Caco-2 (cell line): ENCODE measurements around the gene TRMT10A. TPM values are rescaled to one million over a fixed set of nuclear protein-coding genes. Genes with fewer than 3 reads are reported as not detected.
A peak's percentile ranks its signal among the peaks of the same experiment; 100 is the strongest.
"Not testable (repeated sequence)": the region's sequence is repeated elsewhere in the genome, so short reads cannot be mapped to it uniquely, and the experiment has no call there.

Source experiments
- BruUV-seq: library from RNA; stranded (reverse); fragments of 400-500 nt; replicated peaks from 2 replicates; lab custom pipeline; 2021; lab: Mats Ljungman, UMichigan
- CTCF ChIA-PET: fragments of 300-600 bp; sonication (Branson Sonifier 250); formaldehyde crosslinking; loops from one replicate; lab custom pipeline; 2022; ENCODE audit warnings: antibody characterized with exemption; lab: Charles Lee
- POLR2A ChIA-PET: fragments of 300-600 bp; sonication (Branson Sonifier 250); formaldehyde crosslinking; loops from one replicate; lab custom pipeline; 2022; ENCODE audit warnings: antibody characterized with exemption; lab: Charles Lee
- DNase-seq, 2 experiments: peaks; one replicate each; pipeline versions ENCODE4 v3.0.0 to v3.0.0-alpha.2; 2020 to 2022
- H3K27me3 ChIP-seq: replicated peaks from 2 replicates; pipeline ENCODE4 v1.6.0; 2011; ENCODE audit warnings: low read length; ENCODE audit not compliant: control insufficient read depth, insufficient read depth
- H3K36me3 ChIP-seq: 2 replicates; pipeline ENCODE4 v1.5.1; 2011; ENCODE audit warnings: low read length; ENCODE audit not compliant: control insufficient read depth, insufficient read depth
- H3K4me1 ChIP-seq: fragments of 250-450 bp; sonication (Bioruptor Pico); 2 replicates; pipeline ENCODE4 v1.5.1; 2020; ENCODE audit warnings: mild to moderate bottlenecking
- H3K4me3 ChIP-seq: 2 replicates; pipeline ENCODE4 v1.5.1; 2011; ENCODE audit warnings: low read depth, mild to moderate bottlenecking, control low read depth, low read length
- H3K9me3 ChIP-seq: fragments of 250-450 bp; sonication (Bioruptor Pico); 2 replicates; pipeline ENCODE4 v1.5.1; 2020; ENCODE audit warnings: mild to moderate bottlenecking, moderate library complexity
- H3K27ac Mint-ChIP-seq: one replicate; pipeline ENCODE4 v1.8.0; 2022; ENCODE audit warnings: mixed read lengths; ENCODE audit not compliant: unreplicated experiment
- H3K27me3 Mint-ChIP-seq: one replicate; pipeline ENCODE4 v1.8.0; 2022; ENCODE audit warnings: mixed read lengths; ENCODE audit not compliant: insufficient read depth, unreplicated experiment
- H3K36me3 Mint-ChIP-seq: one replicate; pipeline ENCODE4 v1.8.0; 2022; ENCODE audit warnings: mild to moderate bottlenecking, mixed read lengths; ENCODE audit not compliant: insufficient read depth, unreplicated experiment
- H3K4me1 Mint-ChIP-seq: one replicate; pipeline ENCODE4 v1.8.0; 2022; ENCODE audit warnings: low read depth, mixed read lengths; ENCODE audit not compliant: unreplicated experiment
- H3K4me3 Mint-ChIP-seq: one replicate; pipeline ENCODE4 v1.8.0; 2022; ENCODE audit warnings: mild to moderate bottlenecking, moderate library complexity, mixed read lengths; ENCODE audit not compliant: unreplicated experiment
- H3K9me3 Mint-ChIP-seq: one replicate; pipeline ENCODE4 v1.8.0; 2022; ENCODE audit warnings: mixed read lengths; ENCODE audit not compliant: unreplicated experiment
- intact Hi-C: fragments of 100-400 bp; cut with micrococcal nuclease; formaldehyde crosslinking; loops from one replicate; pipeline ENCODE4 v1.10.0; 2022; ENCODE audit not compliant: unreplicated experiment
- total RNA-seq: library from RNA; stranded (reverse); gene quantifications from 2 replicates; pipeline ENCODE4 v1.2.3, GENCODE V29; 2022
- TF ChIP-seq, protein P1 (sequence below), 2 experiments: fragments of 200-600 bp in 1 of 2; IDR thresholded peaks; 1 replicate in 1 of 2; 2 replicates in 1 of 2; pipeline versions ENCODE4 v1.5.1 to v1.8.0; 2011 to 2022; ENCODE audit warnings: antibody characterized with exemption in 1 of 2, control low read depth in 1 of 2, inconsistent platforms in 1 of 2, low read depth in 1 of 2, low read length in 1 of 2, mild to moderate bottlenecking in 1 of 2, moderate library complexity in 1 of 2; ENCODE audit not compliant: insufficient read depth in 1 of 2, severe bottlenecking in 1 of 2, unreplicated experiment in 1 of 2

Gene TRMT10A
- total RNA-seq, 1 experiment from 2014 or later: 5.1 TPM

DNA sequence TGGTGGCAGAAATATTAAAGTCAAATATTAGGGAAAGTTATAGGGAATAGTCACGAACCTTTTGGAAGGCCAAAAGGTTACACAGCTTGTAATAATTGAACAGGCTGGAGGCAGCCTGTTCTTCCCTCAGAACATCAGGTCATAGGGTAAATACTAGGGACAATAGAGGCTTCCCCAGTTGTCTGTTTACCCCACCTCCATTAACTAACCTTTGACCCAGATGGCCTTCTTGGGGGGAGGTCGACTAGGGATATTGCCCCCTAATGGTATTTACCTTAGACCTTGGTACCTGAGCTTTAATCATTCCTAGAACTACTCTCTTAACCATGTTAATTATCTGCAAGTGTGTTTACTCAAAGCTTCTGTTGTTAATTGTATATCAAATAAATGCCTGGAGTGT, 27.0 kb downstream of the TRMT10A start:
- no TSS peak for BruUV-seq
- no peak overlapping the region for H3K4me3 Mint-ChIP-seq
- TF ChIP-seq, protein P1, sequence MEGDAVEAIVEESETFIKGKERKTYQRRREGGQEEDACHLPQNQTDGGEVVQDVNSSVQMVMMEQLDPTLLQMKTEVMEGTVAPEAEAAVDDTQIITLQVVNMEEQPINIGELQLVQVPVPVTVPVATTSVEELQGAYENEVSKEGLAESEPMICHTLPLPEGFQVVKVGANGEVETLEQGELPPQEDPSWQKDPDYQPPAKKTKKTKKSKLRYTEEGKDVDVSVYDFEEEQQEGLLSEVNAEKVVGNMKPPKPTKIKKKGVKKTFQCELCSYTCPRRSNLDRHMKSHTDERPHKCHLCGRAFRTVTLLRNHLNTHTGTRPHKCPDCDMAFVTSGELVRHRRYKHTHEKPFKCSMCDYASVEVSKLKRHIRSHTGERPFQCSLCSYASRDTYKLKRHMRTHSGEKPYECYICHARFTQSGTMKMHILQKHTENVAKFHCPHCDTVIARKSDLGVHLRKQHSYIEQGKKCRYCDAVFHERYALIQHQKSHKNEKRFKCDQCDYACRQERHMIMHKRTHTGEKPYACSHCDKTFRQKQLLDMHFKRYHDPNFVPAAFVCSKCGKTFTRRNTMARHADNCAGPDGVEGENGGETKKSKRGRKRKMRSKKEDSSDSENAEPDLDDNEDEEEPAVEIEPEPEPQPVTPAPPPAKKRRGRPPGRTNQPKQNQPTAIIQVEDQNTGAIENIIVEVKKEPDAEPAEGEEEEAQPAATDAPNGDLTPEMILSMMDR (IDR thresholded peaks at IDR 0.05; ENCODE audit: insufficient read depth in 1 of 2, low read depth in 1 of 2, low read length in 1 of 2, severe bottlenecking in 1 of 2, unreplicated experiment in 1 of 2): no peak
- Histone ChIP-seq H3K36me3 (no peaks in the 10 kb centered on the region), H3K9me3 (no peaks in the 10 kb centered on the region), H3K4me1 (peaks cover 4% of the 10 kb centered on the region; the same call in 1 of the 2 replicates), H3K27me3 (no peaks in the 10 kb centered on the region), H3K4me3 (no peak overlapping the region)
- CTCF ChIA-PET: no interaction called here
- H3K4me1 Mint-ChIP-seq: no peaks in the 10 kb centered on the region
- DNase-seq: peak in 1 of 2 experiments; percentile 5
- H3K27ac Mint-ChIP-seq: no peak overlapping the region
- H3K27me3 Mint-ChIP-seq: no peaks in the 10 kb centered on the region
- POLR2A ChIA-PET: no interaction called here
- intact Hi-C loops: no loop called here
- no peaks in the 10 kb centered on the region for H3K36me3 Mint-ChIP-seq
- no peaks in the 10 kb centered on the region for H3K9me3 Mint-ChIP-seq

DNA sequence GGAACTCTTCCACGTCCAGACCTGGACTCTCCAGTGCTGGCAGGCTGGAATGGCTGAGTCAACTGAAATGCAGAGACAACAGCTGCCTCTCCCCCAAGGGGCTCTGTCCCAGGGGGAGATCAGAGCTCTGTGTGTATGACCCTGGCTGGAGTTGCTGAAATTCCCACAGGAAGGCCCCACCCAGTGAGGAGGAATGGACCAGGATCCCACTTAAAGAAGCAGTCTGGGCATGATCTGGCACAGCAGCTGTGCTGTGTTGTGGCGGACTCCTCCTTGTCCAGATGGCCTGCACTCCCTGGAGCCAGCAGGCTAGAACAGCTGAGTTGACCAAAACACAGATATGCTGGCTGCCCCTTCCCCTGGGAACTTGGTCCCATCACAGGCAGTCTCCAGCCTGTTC, 27.6 kb downstream of the TRMT10A start:
- H3K4me3 Mint-ChIP-seq: no peak overlapping the region
- Histone ChIP-seq H3K4me3 (no peak overlapping the region), H3K4me1 (peaks cover 4% of the 10 kb centered on the region; the same call in 1 of the 2 replicates), H3K36me3 (no peaks in the 10 kb centered on the region), H3K9me3 (no peaks in the 10 kb centered on the region), H3K27me3 (no peaks in the 10 kb centered on the region)
- BruUV-seq: no TSS peak
- no peaks in the 10 kb centered on the region for H3K9me3 Mint-ChIP-seq
- TF ChIP-seq, protein P1 (IDR thresholded peaks at IDR 0.05; ENCODE audit: insufficient read depth in 1 of 2, low read depth in 1 of 2, low read length in 1 of 2, severe bottlenecking in 1 of 2, unreplicated experiment in 1 of 2): no peak
- no peaks in the 10 kb centered on the region for H3K4me1 Mint-ChIP-seq
- H3K27me3 Mint-ChIP-seq: no peaks in the 10 kb centered on the region
- intact Hi-C loops: no loop called here
- no peaks in the 10 kb centered on the region for H3K36me3 Mint-ChIP-seq
- no peak for DNase-seq
- no peak overlapping the region for H3K27ac Mint-ChIP-seq
- ChIA-PET CTCF (no interaction called here), POLR2A (no interaction called here)

DNA sequence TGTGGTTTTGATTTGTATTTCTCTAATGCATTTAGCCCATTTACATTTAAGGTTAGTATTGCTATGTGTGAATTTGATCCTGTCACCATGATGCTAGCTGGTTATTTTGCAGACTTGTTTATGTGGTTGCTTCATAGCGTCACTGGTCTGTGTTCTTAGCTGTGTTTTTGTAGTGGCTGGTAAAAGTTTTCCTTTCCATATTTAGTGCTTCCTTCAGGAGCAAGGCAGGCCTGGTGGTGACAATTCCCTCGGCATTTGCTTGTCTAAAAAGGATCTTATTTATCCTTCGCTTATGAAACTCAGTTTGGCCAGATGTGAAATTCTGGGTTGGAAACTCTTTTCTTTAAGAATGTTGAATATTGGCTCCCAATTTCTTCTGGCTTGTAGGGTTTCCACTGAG, 29.1 kb downstream of the TRMT10A start:
- H3K36me3 ChIP-seq, H3K4me1 ChIP-seq, H3K4me1 Mint-ChIP-seq, H3K9me3 Mint-ChIP-seq, H3K27ac Mint-ChIP-seq, H3K4me3 Mint-ChIP-seq, H3K27me3 ChIP-seq, intact Hi-C loops, DNase-seq, H3K36me3 Mint-ChIP-seq, POLR2A ChIA-PET, H3K27me3 Mint-ChIP-seq, H3K9me3 ChIP-seq, H3K4me3 ChIP-seq, CTCF ChIA-PET, BruUV-seq: not testable (repeated sequence)

DNA sequence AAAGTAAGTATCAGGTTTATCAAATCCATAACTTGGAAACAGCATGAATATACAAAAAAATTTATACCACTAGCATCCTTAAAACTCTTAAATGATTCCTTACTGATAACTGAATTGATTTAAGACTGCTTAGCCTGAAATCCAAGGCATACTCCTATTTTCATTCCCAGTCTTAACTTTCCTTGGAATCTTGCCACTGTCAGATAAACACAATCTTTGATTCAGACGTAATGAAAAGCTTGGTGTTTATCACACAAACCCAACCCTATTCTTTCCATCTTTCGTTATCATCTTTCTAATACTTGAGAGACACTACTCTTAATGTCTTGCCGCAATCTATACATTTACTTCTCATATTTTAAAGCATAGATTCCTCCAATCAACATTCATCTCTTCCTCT, 33.9 kb downstream of the TRMT10A start:
- Mint-ChIP-seq H3K27me3 (peaks cover 3% of the 10 kb centered on the region), H3K4me1 (no peaks in the 10 kb centered on the region), H3K4me3 (no peak overlapping the region), H3K27ac (no peak overlapping the region), H3K36me3 (no peaks in the 10 kb centered on the region), H3K9me3 (no peaks in the 10 kb centered on the region)
- Histone ChIP-seq H3K4me1 (no peaks in the 10 kb centered on the region), H3K36me3 (no peaks in the 10 kb centered on the region), H3K27me3 (no peaks in the 10 kb centered on the region), H3K4me3 (no peak overlapping the region), H3K9me3 (no peaks in the 10 kb centered on the region)
- TF ChIP-seq, protein P1 (IDR thresholded peaks at IDR 0.05; ENCODE audit: insufficient read depth in 1 of 2, low read depth in 1 of 2, low read length in 1 of 2, severe bottlenecking in 1 of 2, unreplicated experiment in 1 of 2): no peak
- POLR2A ChIA-PET: no interaction called here
- intact Hi-C loops: no loop called here
- CTCF ChIA-PET: no interaction called here
- DNase-seq: no peak
- BruUV-seq: no TSS peak
